ENCODE results near the gene LIPJ.

The LIPJ gene

GRCh38 chr10:88586462-88586861 is at the start of gene LIPJ:
Gene LIPJ (plus strand): TSS chr10:88586762. CDS start chr10:88590688, 3,926 bp downstream.
- DNase-seq: no peak

DNA sequence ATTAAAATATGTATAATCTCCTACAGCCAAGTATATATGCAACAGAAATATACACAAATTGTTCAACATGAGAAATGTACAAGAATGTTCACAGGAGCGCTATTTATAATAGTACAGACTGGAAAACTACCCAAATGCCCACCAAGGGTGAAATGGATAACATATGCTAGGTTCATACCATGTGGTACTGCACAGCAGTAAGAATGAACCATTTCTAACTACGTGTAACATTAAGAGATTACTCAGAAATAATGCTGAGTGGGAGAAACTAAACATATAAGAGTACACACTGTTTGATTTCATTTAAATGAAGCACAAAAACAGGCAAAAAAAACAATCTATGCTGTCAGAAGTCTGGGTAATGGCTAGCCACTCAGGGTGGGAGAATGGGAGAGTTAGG is 49.2 kb upstream of the LIPJ start:
- DNase-seq: no peak

DNA sequence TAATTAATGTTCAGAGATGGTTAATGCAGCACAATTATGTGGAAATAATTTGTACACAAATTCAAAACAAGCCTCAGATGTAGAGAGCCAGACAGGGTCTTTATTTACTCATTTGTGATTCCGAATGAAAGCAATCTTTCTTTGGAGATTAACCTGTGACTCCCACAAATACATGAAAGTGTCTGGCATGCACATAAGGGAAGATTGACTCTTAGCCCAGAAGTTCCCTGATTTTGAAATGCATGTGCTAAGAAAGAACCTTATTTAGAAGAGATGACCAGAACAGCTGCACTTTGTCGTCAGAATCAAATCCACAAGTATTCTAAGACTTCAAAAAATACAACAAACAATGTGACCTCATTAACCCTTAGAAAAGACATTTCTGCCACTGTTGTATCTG is 48.5 kb upstream of the LIPJ start:
- no peak for DNase-seq

DNA sequence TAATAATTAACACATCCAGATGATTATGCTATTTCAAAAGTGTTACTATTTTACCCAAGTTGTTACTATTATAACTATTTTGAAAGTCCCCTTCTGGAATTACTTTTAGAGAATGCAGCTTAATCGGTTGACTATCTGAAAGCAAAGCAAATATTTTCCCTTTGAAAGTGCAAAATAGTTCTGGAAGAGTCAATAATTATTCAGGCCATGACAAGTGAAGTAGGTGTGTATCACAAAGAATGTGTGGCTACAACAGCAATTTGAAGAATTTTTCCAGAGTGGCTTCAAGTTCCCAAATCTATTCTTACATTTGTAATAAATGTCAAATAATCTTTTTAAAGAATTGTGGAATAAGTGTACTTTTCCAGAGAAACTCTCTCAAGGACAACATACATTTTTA is 46.2 kb upstream of the LIPJ start:
- no peak for DNase-seq

DNA sequence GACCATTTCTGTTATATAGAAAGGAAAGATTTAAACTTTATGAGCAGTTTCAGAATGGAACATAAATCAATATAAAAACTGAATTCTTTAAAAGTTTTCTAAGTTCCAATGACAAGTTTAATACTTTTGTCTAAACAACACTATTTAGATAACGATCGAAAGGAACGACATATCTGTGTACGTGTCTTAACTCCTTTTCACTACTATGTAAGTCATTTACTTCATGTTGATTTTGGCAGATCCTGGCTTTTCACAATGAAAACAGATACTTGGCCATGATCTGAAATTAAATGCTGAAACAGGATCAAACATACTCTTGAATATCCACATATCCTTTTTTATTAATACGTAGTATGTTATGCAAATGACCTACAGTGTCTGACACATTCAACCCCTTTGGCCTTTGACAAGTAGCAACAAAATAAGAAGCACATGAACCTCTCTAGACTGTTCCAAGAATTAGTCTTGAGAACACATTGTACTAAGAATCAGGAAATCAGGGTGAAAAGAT is 45.4 kb upstream of the LIPJ start:
- DNase-seq: no peak

GRCh38 chr10:88542522-88542921 is 44.0 kb upstream of the LIPJ start:
- DNase-seq: no peak

DNA sequence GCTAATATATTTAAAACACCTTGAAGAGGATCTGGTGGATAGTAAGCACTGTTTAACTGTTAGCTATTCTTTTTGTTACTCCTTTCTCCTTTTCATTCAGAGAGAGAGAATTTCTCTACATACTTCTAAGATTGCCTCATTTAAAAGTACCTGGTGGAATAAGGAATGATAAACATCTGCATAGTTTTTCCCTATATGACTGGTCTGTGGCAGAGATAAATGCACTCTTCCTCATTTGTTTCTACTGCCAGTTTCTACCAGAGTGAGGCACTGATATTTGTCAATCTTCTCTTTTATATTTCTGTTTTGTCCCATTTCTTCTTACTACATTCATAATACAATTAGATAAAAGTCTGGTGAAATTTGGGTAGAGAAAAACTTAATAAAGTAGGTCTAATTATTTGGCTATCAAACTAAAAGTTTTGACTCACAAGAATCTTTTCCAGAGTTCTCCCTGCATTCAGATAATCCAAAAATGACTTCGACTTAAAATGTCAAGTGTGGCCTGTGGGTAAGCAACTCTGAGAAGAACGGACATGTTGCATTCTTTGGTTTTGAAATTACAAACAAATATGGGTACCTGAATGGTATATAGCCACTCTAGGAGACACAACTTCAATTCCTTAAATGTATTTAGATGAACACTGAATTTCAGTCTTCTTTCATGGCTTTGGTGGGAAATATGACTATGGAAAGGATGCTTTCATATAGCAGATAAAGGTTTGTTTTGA is 42.3 kb upstream of the LIPJ start:
- DNase-seq: no peak

GRCh38 chr10:88545359-88545758 is 41.2 kb upstream of the LIPJ start:
- no peak for DNase-seq

- no peak for DNase-seq
Observed at GRCh38 chr10:88546497-88546896, 40.1 kb upstream of the LIPJ start.

- no peak for DNase-seq
Observed at GRCh38 chr10:88551246-88551645, 35.3 kb upstream of the LIPJ start.

DNA sequence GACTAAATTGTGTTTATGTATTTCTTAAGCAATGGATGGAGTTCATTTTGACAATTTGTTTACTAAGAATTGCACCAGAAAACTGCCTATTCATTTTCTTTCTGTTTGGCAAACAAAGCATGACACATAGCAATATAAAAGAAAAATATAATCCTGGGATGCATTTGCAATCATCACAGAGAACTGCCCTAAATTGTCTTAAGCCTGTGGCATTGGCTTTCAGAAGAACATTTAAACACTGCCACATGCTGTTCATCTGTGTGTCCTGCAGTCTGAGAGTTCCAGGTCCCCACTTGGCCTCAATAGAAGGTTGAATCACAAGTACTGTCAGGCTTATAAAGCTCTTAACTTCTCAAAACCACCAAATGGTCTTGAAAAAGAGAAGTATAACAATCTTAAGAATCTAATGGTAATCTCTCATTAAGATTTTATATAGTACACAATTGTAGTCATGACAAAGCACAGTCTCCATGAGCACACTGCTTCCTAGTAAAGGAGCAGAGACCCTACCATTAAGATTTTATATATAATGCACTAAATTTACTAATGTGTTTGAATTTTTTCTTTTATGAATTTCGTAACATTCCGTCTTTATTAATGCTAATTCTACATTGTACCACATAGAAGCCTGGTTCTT is 33.3 kb upstream of the LIPJ start:
- peak; percentile 60 for DNase-seq

- DNase-seq: no peak
Observed at GRCh38 chr10:88555190-88555908, 31.2 kb upstream of the LIPJ start.

DNA sequence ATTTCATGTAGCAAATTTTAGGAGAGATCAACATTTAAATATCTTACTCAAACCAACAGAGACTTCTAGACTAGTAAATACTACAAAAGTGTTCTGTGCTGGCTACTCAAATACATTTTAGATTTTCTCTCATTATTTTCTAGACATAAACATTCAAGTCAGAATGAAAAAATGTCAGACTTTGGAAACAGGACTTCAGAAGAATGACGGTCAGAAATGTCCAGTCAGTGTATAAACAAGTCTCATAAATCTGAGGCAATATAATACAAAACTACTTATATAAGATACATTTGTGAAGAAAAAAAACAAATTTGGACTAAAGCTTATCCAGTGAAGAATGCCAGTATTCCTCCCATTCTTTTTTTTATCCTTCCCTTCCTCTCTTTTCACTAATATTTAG is 29.3 kb upstream of the LIPJ start:
- no peak for DNase-seq

DNA sequence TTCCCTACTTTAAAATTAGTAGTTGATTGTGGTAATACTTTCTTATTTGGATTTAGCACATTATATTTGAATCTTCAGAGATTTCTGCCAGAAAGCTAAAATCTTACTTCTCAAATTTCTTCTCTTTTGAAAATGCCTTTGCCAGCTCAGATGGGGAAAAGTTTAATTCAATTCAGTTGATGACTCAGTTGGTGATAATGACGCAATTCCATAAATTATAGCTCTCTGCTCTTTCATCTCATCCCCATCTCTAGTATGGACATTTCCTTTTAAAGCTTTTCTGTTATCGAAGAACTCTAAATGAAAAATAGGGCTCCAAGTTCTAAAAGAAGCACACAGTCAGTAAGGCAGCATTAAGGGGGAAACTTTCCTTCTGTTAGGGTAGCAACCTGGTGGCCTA is 28.9 kb upstream of the LIPJ start:
- no peak for DNase-seq

DNA sequence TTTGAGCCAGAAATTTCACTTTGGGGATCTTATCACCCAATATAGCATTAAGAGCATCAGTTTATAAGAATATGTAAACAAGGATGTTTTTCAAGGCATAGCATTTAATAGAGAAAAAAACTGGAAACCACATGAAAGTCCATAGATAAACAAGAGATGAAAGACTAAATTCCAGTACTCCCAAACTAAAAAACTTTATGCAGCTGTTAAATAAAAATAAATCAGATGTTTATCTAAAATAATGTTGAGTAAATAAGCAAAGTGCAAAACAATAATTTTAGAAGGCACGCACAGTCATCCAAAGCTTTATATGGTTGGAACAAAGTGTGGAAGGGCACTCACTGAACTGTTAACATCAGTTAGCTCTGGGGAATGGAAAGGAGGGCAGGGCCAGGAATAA is 24.4 kb upstream of the LIPJ start:
- DNase-seq: no peak

- peak; percentile 13 for DNase-seq
Observed at GRCh38 chr10:88565072-88565471, 21.5 kb upstream of the LIPJ start.

DNA sequence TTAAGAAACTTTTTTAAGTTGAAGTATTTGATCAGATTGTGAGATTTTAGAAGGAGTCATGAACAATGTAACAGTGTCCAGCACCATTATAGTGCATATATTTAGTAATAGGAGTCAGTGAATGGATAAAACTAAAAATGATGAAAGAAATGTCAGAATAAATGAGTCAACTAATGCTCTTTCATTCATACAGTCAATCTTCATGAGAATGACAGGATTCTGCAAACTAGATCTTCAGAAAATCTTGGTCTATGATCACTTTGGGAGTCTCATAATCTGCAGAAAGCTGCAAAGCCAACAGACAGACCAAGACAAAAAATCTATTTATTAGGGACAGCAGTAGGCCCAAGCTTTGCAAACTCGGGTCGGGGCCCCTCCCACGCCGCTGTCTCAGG is 4.2 kb upstream of the LIPJ start:
- no peak for DNase-seq

DNA sequence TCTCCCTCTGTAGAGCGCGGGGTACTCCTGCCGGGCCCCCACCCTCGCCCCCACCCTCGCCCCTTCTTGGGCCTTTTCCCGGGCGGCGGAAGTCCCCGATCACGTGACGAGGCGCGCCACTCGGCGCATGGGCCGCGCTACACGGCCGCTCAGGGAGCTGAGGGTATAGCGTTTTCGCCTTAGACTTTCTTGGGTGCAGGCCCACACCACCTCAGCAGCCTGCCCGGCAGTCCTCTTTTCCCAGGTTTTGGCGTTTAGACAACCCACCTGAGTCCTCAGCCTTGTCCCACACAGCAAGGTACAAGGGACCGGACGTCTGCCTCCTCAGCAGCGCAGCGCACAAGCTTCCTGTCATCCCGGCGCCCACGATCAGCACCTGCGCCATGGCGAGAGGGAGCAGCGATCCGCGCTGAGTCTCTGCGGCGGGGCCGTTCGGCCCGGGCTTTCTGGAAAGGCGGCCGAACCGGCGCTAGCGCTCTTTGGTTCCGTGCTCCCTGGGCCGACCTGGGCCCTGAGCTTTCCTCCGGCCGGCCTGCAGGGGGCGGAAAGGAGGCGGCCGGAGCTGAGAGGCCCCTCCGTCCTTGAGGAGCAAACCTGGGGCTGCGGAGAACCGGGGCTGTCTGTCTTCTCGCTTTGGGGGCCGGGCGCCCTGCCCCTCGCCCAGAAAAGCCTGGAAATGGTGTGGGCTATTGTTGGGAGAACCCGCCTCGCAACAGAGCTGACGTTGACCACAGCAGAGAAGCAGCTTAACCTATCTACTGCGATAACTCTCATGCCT is 3.6 kb upstream of the LIPJ start, which contains the start of gene RNLS:
Gene RNLS, minus strand, starts transcription at position 513 of the 778 bp plus-strand sequence.
- DNase-seq: peak; percentile 75

DNA sequence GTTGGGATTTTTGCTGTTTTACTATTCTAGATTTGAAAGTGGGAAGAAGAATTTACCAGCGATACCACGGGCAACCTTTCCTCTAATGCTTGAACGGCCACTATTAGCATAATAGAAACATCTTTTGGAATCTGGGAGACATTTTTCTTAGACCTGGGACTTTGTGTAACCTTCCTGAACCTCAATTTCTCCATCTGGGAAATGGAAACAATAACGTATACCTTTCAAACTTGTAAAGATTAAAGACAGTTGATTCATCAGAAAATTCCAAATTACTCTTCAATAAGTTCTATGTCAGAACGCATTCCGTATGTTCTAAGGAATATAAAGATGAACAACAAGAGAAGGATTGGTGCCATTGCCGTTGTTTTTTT is 3.0 kb upstream of the LIPJ start:
- no peak for DNase-seq

DNA sequence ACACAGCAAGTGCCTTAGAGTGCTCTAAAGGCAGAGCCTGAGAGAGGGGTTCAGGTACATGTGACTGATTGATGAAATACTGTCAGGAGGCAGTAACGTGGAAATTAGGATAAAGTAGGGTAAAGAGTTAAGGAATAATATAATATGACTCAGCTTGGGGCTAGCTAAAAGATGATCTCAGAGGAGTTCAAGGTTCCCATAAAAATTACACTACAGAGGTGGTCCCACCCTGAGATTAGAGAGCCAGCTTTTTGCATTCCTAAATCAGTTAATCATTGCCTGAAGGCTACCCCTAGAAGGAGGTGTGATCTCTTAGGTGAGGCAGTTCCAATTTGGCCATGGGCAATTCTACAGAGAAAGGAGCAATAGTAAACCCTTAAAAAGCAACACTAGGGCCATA is 5.8 kb downstream of the LIPJ start:
- no peak for DNase-seq

- no peak for DNase-seq
Observed at GRCh38 chr10:88592906-88593305, 6.3 kb downstream of the LIPJ start.

- no peak for DNase-seq
Observed at GRCh38 chr10:88594482-88594881, 7.9 kb downstream of the LIPJ start.

GRCh38 chr10:88598055-88598454 is 11.5 kb downstream of the LIPJ start:
- no peak for DNase-seq
